DMS79 treated with DMSO at 0.1 percent for 48 hours (cell line): Measurements from ENCODE around the gene DDR2.
"Not testable (repeated sequence)": the region's sequence is repeated elsewhere in the genome, so short reads cannot be mapped to it uniquely, and the experiment has no call there.

ENCODE experiments used
- DNase-seq: peaks from one replicate; lab custom pipeline; 2025; lab: John Stamatoyannopoulos, UW

DDR2 gene

GRCh38 chr1:162632217-162632666 lies at the start of gene DDR2:
Gene DDR2, plus strand, starts transcription at chr1:162632464. Its CDS starts 86,600 bp downstream, at chr1:162719064.
- no peak for DNase-seq

GRCh38 chr1:162582901-162583300 lies 49.4 kb upstream of the DDR2 start:
- DNase-seq: not testable (repeated sequence)

GRCh38 chr1:162585101-162585500 lies 47.2 kb upstream of the DDR2 start:
- DNase-seq: not testable (repeated sequence)

- peak; percentile 89 for DNase-seq
Observed at GRCh38 chr1:162587347-162587746, 44.9 kb upstream of the DDR2 start.

- DNase-seq: no peak
Observed at GRCh38 chr1:162587761-162588260, 44.5 kb upstream of the DDR2 start.

GRCh38 chr1:162590101-162590500 lies 42.2 kb upstream of the DDR2 start:
- DNase-seq: no peak

GRCh38 chr1:162590686-162591085 lies 41.6 kb upstream of the DDR2 start:
- no peak for DNase-seq

- no peak for DNase-seq
Observed at GRCh38 chr1:162596514-162597170, 35.6 kb upstream of the DDR2 start.

GRCh38 chr1:162599451-162599850 lies 32.8 kb upstream of the DDR2 start:
- no peak for DNase-seq

- DNase-seq: not testable (repeated sequence)
Observed at GRCh38 chr1:162603117-162603516, 29.1 kb upstream of the DDR2 start.

GRCh38 chr1:162605225-162605927 lies 26.9 kb upstream of the DDR2 start:
- no peak for DNase-seq

GRCh38 chr1:162609306-162609705 lies 23.0 kb upstream of the DDR2 start:
- no peak for DNase-seq

- DNase-seq: no peak
Observed at GRCh38 chr1:162612606-162613400, 19.5 kb upstream of the DDR2 start.

- no peak for DNase-seq
Observed at GRCh38 chr1:162616848-162617247, 15.4 kb upstream of the DDR2 start.

- no peak for DNase-seq
Observed at GRCh38 chr1:162617513-162617912, 14.8 kb upstream of the DDR2 start.

GRCh38 chr1:162619076-162619475 lies 13.2 kb upstream of the DDR2 start:
- DNase-seq: no peak

GRCh38 chr1:162621256-162621655 lies 11.0 kb upstream of the DDR2 start:
- no peak for DNase-seq

GRCh38 chr1:162625679-162626078 lies 6.6 kb upstream of the DDR2 start:
- DNase-seq: no peak

GRCh38 chr1:162626094-162626493 lies 6.2 kb upstream of the DDR2 start:
- no peak for DNase-seq

- no peak for DNase-seq
Observed at GRCh38 chr1:162626761-162627160, 5.5 kb upstream of the DDR2 start.

- no peak for DNase-seq
Observed at GRCh38 chr1:162627662-162628296, 4.5 kb upstream of the DDR2 start.

- no peak for DNase-seq
Observed at GRCh38 chr1:162629077-162629627, 3.1 kb upstream of the DDR2 start.
